ENCODE results near the gene SKOR2.
A peak's percentile ranks its signal among the peaks of the same experiment; 100 is the strongest.

The SKOR2 gene

DNA sequence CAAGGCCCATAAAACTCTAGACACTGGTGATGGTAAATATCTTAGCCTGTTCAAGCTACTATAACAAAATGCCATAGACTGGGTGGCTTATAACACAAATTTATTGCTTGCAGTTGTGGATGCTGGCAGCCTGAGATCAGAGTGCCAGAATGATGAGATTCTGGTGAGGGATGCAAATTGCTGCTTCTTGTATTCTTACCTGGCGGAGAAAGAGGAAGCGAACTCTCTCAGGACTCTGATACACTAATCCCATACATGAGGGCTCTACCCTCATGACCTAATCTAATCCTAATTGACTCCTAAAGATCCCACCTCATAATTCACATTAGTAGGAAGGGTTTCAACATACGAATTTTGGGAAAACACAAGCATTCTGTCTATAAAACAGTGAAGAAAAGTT, 70.7 kb downstream of the SKOR2 start:
- TF ChIP-seq, protein P1, sequence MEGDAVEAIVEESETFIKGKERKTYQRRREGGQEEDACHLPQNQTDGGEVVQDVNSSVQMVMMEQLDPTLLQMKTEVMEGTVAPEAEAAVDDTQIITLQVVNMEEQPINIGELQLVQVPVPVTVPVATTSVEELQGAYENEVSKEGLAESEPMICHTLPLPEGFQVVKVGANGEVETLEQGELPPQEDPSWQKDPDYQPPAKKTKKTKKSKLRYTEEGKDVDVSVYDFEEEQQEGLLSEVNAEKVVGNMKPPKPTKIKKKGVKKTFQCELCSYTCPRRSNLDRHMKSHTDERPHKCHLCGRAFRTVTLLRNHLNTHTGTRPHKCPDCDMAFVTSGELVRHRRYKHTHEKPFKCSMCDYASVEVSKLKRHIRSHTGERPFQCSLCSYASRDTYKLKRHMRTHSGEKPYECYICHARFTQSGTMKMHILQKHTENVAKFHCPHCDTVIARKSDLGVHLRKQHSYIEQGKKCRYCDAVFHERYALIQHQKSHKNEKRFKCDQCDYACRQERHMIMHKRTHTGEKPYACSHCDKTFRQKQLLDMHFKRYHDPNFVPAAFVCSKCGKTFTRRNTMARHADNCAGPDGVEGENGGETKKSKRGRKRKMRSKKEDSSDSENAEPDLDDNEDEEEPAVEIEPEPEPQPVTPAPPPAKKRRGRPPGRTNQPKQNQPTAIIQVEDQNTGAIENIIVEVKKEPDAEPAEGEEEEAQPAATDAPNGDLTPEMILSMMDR (IDR thresholded peaks at IDR 0.05; ENCODE audit: extremely low read depth, missing control alignments): no peak
- DNase-seq (ENCODE audit: low spot score): no peak

- no peak for DNase-seq (ENCODE audit: low spot score)
- TF ChIP-seq, protein P1 (IDR thresholded peaks at IDR 0.05; ENCODE audit: extremely low read depth, missing control alignments): no peak
Observed at GRCh38 chr18:47179520-47179919, 71.9 kb downstream of the SKOR2 start.

GRCh38 chr18:47175898-47176575, 75.4 kb downstream of the SKOR2 start, which contains the start of gene IER3IP1:
Gene IER3IP1, minus strand, starts transcription at chr18:47176364. Its CDS starts 87 bp downstream, at chr18:47176277.
- DNase-seq (ENCODE audit: low spot score): peak; percentile 90
- TF ChIP-seq, protein P1 (IDR thresholded peaks at IDR 0.05; ENCODE audit: extremely low read depth, missing control alignments): no peak

GRCh38 chr18:47175283-47175897, 76.1 kb downstream of the SKOR2 start:
- TF ChIP-seq, protein P1 (IDR thresholded peaks at IDR 0.05; ENCODE audit: extremely low read depth, missing control alignments): no peak
- DNase-seq (ENCODE audit: low spot score): no peak

DNA sequence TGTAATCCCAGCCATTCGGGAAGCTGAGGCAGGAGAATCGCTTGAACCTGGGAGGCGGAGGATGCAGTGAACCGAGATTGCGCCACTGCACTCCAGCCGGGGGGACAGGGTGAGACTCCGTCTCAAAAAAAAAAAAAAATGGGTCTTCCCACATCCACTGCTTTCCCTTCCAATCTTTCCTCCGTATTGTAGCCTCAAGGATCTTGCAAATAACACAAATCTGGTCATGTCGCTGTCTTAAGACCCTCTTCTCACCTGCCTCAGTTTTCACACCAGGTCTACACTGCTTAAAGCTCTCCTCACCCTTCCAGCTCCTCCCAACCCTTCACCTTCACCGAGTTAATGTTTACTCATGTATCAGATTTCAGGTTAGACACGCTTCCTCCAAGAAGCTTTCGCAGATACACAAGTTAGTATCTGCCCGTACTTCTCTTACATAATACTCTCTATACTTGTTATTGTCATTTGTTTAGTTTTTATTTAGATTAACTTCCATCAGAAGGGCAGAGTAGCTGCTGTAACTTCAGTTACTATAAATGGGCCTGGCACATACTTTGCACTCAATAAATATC, 76.8 kb downstream of the SKOR2 start:
- TF ChIP-seq, protein P1 (IDR thresholded peaks at IDR 0.05; ENCODE audit: extremely low read depth, missing control alignments): no peak
- no peak for DNase-seq (ENCODE audit: low spot score)

GRCh38 chr18:47172476-47172875, 79.0 kb downstream of the SKOR2 start:
- no peak for DNase-seq (ENCODE audit: low spot score)
- TF ChIP-seq, protein P1 (IDR thresholded peaks at IDR 0.05; ENCODE audit: extremely low read depth, missing control alignments): no peak

DNA sequence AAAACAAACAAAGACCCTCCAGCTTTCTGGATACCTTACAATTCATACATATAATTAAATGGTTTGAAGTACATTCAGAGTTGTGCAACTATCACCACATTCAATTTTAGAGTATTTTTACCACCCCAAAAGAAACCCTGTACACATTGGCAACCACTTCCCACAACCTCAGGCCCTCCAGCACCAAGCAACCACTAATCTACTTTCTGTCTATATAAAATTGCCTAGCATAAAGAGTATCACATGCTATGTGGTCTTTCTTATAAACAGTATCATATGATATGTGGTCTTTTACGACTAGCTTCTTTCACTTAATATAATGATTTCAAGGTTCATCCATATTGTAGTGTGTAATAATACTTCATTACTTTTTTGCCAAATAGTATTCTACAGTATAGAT, 82.5 kb downstream of the SKOR2 start:
- no peak for DNase-seq (ENCODE audit: low spot score)
- TF ChIP-seq, protein P1 (IDR thresholded peaks at IDR 0.05; ENCODE audit: extremely low read depth, missing control alignments): no peak
